Subcutaneous adipose tissue (tissue), 4 donors: Measurements from ENCODE around the gene UBE2U. TPM values are rescaled to one million over a fixed set of nuclear protein-coding genes. Genes with fewer than 3 reads are reported as not detected.

Source experiments
- total RNA-seq, 4 donors: library from RNA; depleted of rRNA; stranded (reverse); fragments of >200 nt; gene quantifications; one replicate each; pipeline ENCODE4 v1.1.0, GENCODE V29; 2016
- TF ChIP-seq, protein P1 (sequence below): fragments of 450-650 bp; IDR thresholded peaks from one replicate; pipeline ENCODE4 v1.5.1; 2016; ENCODE audit warnings: low read depth, mild to moderate bottlenecking, control low read depth, antibody characterized with exemption, moderate library complexity

Gene UBE2U
- total RNA-seq, 4 donors from 2014 or later, result not detected

DNA sequence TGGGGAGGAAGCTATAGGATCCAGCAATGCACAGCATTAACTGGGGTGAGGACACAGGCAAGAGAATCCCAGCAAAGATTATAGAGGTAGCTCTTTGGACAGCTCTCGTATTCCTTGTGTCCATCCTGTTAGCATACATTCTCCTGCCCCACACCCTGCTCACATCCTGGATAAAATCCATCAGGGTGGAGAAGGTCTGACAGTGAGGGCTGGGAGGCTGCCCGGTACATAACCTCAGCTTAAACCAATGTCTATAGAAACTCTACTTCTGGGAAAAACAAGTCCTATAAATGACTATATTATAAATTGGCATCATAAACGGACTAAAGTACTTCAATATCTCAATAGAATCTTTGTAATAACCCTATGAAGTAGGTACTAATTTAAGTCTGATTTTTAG lies 36.8 kb upstream of the UBE2U start:
- TF ChIP-seq, protein P1, sequence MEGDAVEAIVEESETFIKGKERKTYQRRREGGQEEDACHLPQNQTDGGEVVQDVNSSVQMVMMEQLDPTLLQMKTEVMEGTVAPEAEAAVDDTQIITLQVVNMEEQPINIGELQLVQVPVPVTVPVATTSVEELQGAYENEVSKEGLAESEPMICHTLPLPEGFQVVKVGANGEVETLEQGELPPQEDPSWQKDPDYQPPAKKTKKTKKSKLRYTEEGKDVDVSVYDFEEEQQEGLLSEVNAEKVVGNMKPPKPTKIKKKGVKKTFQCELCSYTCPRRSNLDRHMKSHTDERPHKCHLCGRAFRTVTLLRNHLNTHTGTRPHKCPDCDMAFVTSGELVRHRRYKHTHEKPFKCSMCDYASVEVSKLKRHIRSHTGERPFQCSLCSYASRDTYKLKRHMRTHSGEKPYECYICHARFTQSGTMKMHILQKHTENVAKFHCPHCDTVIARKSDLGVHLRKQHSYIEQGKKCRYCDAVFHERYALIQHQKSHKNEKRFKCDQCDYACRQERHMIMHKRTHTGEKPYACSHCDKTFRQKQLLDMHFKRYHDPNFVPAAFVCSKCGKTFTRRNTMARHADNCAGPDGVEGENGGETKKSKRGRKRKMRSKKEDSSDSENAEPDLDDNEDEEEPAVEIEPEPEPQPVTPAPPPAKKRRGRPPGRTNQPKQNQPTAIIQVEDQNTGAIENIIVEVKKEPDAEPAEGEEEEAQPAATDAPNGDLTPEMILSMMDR, result no peak

DNA sequence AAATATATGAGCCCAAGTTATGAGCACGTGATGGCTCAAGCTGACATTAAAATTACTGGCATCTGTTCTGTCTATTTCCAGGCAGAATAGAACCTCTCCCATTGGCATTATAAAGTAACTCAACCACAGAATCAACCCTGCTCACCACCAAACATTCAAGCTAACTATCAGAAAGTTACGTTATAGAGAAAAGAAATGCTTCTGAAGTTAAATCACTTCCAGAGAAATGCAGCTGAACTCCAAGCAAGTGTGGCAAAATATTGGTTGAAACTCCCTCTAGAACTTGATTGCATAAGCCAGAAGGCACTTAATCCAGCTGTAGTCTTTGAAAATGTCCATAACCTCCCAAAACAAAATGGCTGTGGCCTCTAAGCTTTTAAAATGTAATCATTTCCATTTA lies 36.2 kb upstream of the UBE2U start:
- TF ChIP-seq, protein P1, result no peak

DNA sequence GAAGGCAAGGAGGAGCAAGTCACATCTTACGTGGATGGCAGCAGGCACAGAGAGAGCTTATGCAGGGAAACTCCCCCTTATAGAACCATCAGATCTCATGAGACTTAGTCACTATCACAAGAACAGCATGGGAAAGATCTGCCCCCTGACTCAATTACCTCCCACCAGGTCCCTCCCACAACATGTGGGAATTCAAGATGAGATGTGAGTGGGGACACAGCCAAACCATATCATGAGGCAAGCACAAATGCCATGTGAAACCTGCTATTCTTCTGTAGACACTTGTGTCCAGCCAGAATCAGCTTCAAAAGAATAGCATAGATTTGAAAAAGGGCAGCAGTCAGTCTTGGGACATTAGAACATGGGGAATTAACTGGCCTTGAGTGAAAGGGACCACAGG lies 32.2 kb upstream of the UBE2U start:
- TF ChIP-seq, protein P1, result no peak

DNA sequence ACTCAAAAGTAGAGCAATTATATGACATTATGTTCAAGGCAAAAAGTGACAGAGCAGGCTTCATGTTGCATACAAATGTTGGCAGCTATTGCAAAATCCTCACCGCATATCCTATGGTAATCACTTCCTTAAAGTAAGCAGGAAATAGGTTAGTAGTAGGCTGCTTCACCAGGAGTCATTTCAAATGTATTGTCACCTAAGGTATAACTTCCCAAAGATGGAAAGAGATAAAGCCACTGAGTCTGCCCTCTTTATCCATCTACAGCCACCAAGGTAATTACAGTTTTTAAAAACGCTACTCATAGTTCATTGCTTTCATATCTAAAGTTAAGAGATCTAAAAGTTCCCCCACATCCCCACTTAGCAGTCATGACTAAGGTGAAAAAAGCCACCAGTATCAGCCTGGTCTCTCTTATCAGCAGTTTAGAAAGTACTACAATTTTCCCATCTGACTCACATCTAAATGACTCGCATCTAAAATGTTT lies 31.6 kb upstream of the UBE2U start:
- TF ChIP-seq, protein P1, result no peak

DNA sequence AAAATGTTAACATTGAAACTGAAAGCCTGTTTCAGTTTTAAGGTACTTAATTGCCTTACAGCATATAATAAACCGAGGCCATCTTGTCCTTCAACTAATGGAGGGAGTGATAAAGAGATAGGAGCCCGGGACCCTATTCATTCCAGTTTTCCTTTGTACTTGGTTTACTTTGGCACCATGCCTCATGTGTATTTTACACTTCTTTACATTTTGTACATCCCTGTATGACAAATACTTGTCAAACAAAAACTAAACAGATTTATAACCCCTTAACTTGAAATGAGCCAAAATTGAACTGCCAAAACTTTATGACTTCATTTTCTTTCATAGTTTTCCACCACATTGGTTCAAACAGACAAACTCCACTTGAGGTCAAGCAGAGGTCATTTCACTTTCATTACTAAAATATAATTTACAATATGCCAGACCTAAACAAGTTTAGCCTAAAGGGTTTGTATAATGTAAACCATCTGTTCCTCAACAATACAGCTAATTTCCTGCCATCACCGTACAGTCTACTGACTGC lies 30.9 kb upstream of the UBE2U start:
- TF ChIP-seq, protein P1, result no peak

DNA sequence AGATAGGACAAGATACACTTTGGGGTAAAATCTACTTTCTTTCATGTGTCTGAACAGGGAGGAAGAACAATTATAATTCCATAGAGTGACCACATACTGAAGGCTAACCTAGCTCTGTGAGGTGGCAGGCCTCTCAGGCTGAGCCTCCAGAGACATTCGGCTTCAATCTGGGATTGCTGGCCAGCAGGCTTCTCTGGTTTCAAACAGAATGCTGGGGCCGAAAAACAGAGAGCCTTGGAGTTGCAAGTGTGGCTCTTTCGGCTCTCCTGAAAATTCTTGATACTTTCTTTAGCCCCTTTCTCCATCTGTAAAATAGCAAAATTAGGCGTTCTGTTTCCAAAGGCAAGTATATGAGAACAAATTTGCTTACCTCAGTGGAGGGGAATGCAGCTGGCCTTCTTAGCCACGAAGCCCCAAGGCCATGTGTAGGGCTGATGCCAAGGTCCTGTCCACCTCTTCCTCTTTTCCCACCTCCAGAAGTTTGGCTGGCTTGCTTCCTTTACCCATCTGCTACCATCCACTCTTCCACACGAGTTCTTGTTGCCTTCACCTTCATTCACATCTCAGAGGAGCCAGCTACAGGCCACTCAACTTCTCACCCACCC lies 30.0 kb upstream of the UBE2U start:
- TF ChIP-seq, protein P1, result no peak

DNA sequence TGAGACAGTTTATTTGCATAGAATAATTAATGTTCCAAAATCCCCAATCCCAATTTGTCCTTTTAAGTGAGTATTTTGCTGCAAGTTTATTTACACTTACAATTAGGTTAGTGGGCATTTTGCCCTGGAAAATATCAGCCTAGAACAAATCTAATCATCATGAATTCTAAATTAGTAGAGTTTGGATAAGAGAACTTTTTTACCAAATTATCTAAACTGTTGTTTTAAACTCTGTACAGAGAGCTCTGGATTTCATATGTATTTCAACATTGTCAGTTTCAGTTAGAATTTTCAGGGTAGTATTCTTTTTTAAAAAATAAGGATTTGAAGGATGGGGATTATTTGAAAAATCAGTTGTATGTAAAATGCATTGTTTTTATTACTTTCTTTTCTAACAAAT lies 27.8 kb upstream of the UBE2U start:
- TF ChIP-seq, protein P1, result no peak
